ENCODE measurements around the gene BCAS1. TPM values are rescaled to one million over a fixed set of nuclear protein-coding genes. Genes with fewer than 3 reads are reported as not detected.

Gene BCAS1, protein sequence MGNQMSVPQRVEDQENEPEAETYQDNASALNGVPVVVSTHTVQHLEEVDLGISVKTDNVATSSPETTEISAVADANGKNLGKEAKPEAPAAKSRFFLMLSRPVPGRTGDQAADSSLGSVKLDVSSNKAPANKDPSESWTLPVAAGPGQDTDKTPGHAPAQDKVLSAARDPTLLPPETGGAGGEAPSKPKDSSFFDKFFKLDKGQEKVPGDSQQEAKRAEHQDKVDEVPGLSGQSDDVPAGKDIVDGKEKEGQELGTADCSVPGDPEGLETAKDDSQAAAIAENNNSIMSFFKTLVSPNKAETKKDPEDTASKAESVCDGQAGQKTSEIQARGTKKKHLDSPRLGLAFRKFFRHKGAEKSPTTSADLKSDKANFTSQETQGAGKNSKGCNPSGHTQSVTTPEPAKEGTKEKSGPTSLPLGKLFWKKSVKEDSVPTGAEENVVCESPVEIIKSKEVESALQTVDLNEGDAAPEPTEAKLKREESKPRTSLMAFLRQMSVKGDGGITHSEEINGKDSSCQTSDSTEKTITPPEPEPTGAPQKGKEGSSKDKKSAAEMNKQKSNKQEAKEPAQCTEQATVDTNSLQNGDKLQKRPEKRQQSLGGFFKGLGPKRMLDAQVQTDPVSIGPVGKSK
- polyA plus RNA-seq (2012; rRNA removed): not detected in 2 replicates
- polyA plus RNA-seq (2012; cell fraction: cytosol; rRNA removed): not detected in 2 replicates
- not detected in 2 replicates for polyA plus RNA-seq (2012; cell fraction: nucleus; rRNA removed)

GRCh38 chr20:54070187-54070987 lies at the start of gene BCAS1:
Gene BCAS1, minus strand, starts transcription at chr20:54070594. Its CDS starts 11,876 bp downstream, at chr20:54058718.
- Histone ChIP-seq H3K27me3 (ENCODE audit: insufficient read depth) (no peaks in the 10 kb centered on the region; the same call in 1 of the 2 replicates), H3K9ac (no peak within 1 kb of the TSS), H3K4me1 (ENCODE audit: control insufficient read depth in 1 of 2, insufficient read depth in 2 of 2, low read depth in 1 of 2, low read length in 1 of 2) (no peaks in the 10 kb centered on the region; a peak in 1 of 4 replicates), H3K4me3 (ENCODE audit: low read depth in 2 of 2, low read length in 1 of 2) (no peak within 1 kb of the TSS), H3F3A (replicated peaks; ENCODE audit: insufficient read depth) (no peaks in the 10 kb centered on the region), H2AFZ (ENCODE audit: low read depth) (no peak within 1 kb of the TSS), H3K27ac (ENCODE audit: low read depth in 2 of 2, low read length in 1 of 2) (0 out of 4 replicates have a peak within 1 kb of the TSS, but pooled peaks of 1 of the 2 experiments have one; percentile 11), H3K4me2 (no peak within 1 kb of the TSS), H3K9me3 (no peaks in the 10 kb centered on the region), H4K20me1 (ENCODE audit: insufficient read depth) (no peaks in the 10 kb centered on the region), H3K9me2 (no peaks in the 10 kb centered on the region), H3K79me2 (ENCODE audit: insufficient read depth) (no peaks in the 10 kb centered on the region), H3K36me3 (replicated peaks in 1 of 2; ENCODE audit: control insufficient read depth in 1 of 2, insufficient read depth in 2 of 2, low read length in 1 of 2) (no peaks in the 10 kb centered on the region)
- CTCF ChIA-PET: interaction anchor here (1.2 to 2.1 kb wide), 2 partner anchors 8 to 10 kb away, joined by 4 to 22 read pairs; no protein-coding TSS in a partner anchor
- POLR2A ChIA-PET: no interaction called here
- WGBS (ENCODE audit: low lambda C conversion rate): 48% methylated on average over 7 of the region's 11 CpGs
- DNase-seq: no peak
- peak; percentile 9; the same call in 1 of the 2 replicates for TF ChIP-seq MEF2A (IDR thresholded peaks at IDR 0.05; ENCODE audit: borderline replicate concordance, low read depth)
- no peak for TF ChIP-seq RXRA (IDR thresholded peaks at IDR 0.05; ENCODE audit: borderline replicate concordance, low read depth)

GRCh38 chr20:54119744-54120143 lies 49.4 kb upstream of the BCAS1 start:
- POLR2A ChIA-PET: no interaction called here
- no peak for DNase-seq
- H3K9ac ChIP-seq: no peak overlapping the region

More at GRCh38 chr20:54119744-54120143, 49.4 kb upstream of the BCAS1 start:
- no peak overlapping the region for H3K4me2 ChIP-seq
- H3K36me3 ChIP-seq (replicated peaks in 1 of 2; ENCODE audit: control insufficient read depth in 1 of 2, insufficient read depth in 2 of 2, low read length in 1 of 2): no peaks in the 10 kb centered on the region
- no peak for TF ChIP-seq RCOR1 (IDR thresholded peaks at IDR 0.05; ENCODE audit: low read length)
- no peak for TF ChIP-seq PBX3 (IDR thresholded peaks at IDR 0.05)
- TF ChIP-seq NRF1 (IDR thresholded peaks at IDR 0.05; ENCODE audit: low read depth, low read length): no peak
- no peak for TF ChIP-seq FOXJ3 (CRISPR knock-in tag; IDR thresholded peaks at IDR 0.05)
- TF ChIP-seq TCF12 (IDR thresholded peaks at IDR 0.05): no peak
- TF ChIP-seq MXI1 (IDR thresholded peaks at IDR 0.05; ENCODE audit: low read depth, low read length): no peak
- no peak for TF ChIP-seq FOSL2 (IDR thresholded peaks at IDR 0.05; ENCODE audit: borderline replicate concordance, low read depth)
- TF ChIP-seq RFX5 (IDR thresholded peaks at IDR 0.05; ENCODE audit: low read length): no peak
- TF ChIP-seq TAF1 (IDR thresholded peaks at IDR 0.05; ENCODE audit: borderline replicate concordance, low read depth, low read length): no peak
- TF ChIP-seq, protein P1, sequence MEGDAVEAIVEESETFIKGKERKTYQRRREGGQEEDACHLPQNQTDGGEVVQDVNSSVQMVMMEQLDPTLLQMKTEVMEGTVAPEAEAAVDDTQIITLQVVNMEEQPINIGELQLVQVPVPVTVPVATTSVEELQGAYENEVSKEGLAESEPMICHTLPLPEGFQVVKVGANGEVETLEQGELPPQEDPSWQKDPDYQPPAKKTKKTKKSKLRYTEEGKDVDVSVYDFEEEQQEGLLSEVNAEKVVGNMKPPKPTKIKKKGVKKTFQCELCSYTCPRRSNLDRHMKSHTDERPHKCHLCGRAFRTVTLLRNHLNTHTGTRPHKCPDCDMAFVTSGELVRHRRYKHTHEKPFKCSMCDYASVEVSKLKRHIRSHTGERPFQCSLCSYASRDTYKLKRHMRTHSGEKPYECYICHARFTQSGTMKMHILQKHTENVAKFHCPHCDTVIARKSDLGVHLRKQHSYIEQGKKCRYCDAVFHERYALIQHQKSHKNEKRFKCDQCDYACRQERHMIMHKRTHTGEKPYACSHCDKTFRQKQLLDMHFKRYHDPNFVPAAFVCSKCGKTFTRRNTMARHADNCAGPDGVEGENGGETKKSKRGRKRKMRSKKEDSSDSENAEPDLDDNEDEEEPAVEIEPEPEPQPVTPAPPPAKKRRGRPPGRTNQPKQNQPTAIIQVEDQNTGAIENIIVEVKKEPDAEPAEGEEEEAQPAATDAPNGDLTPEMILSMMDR (IDR thresholded peaks at IDR 0.05): no peak
- TF ChIP-seq RXRA (IDR thresholded peaks at IDR 0.05; ENCODE audit: borderline replicate concordance, low read depth): no peak
- TF ChIP-seq, protein P2, sequence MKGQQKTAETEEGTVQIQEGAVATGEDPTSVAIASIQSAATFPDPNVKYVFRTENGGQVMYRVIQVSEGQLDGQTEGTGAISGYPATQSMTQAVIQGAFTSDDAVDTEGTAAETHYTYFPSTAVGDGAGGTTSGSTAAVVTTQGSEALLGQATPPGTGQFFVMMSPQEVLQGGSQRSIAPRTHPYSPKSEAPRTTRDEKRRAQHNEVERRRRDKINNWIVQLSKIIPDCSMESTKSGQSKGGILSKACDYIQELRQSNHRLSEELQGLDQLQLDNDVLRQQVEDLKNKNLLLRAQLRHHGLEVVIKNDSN (IDR thresholded peaks at IDR 0.05; ENCODE audit: borderline replicate concordance, low read depth): no peak
- no peak for TF ChIP-seq GABPA (IDR thresholded peaks at IDR 0.05; ENCODE audit: low read depth)
- TF ChIP-seq EZH2phosphoT487 (IDR thresholded peaks at IDR 0.05; ENCODE audit: borderline replicate concordance, low read depth): no peak
- TF ChIP-seq, protein P3, sequence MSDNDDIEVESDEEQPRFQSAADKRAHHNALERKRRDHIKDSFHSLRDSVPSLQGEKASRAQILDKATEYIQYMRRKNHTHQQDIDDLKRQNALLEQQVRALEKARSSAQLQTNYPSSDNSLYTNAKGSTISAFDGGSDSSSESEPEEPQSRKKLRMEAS (IDR thresholded peaks at IDR 0.05; ENCODE audit: low read depth): no peak
- TF ChIP-seq GATA2 (CRISPR knock-in tag; IDR thresholded peaks at IDR 0.05): no peak
- 82% methylated on average over 2 of the region's 2 CpGs for WGBS (ENCODE audit: low lambda C conversion rate)
- peaks cover 18% of the 10 kb centered on the region for H3F3A ChIP-seq (replicated peaks; ENCODE audit: insufficient read depth)
- no peaks in the 10 kb centered on the region for H3K9me2 ChIP-seq
- H3K27me3 ChIP-seq (ENCODE audit: insufficient read depth): no peaks in the 10 kb centered on the region
- H3K79me2 ChIP-seq (ENCODE audit: insufficient read depth): no peaks in the 10 kb centered on the region
- H4K20me1 ChIP-seq (ENCODE audit: insufficient read depth): no peaks in the 10 kb centered on the region
- 0 out of 4 replicates have a peak, but pooled peaks cover 0 to 6% of the 10 kb centered on the region in 2 experiments for H3K4me1 ChIP-seq (ENCODE audit: control insufficient read depth in 1 of 2, insufficient read depth in 2 of 2, low read depth in 1 of 2, low read length in 1 of 2)
- H3K27ac ChIP-seq (ENCODE audit: low read depth in 2 of 2, low read length in 1 of 2): no peak overlapping the region
- no peak overlapping the region for H2AFZ ChIP-seq (ENCODE audit: low read depth)
- no peaks in the 10 kb centered on the region for H3K9me3 ChIP-seq
- CTCF ChIA-PET: no interaction called here
- no peak overlapping the region for H3K4me3 ChIP-seq (ENCODE audit: low read depth in 2 of 2, low read length in 1 of 2)

Data from SK-N-SH (cell line).